COLO668 (cell line): ENCODE data around the gene LHX6.
A peak's percentile ranks its signal among the peaks of the same experiment; 100 is the strongest.

Source experiments
- DNase-seq: peaks from one replicate; lab custom pipeline; 2025; ENCODE audit not compliant: unreplicated experiment; lab: John Stamatoyannopoulos, UW

LHX6 gene

GRCh38 chr9:122158202-122158601 is 70.6 kb downstream of the LHX6 start:
- peak; percentile 31 for DNase-seq

GRCh38 chr9:122155796-122156195 is 73.0 kb downstream of the LHX6 start:
- DNase-seq, result no peak
